LNCaP clone FGC (cell line): ENCODE data around the gene LZTR1.

ENCODE experiments used
- DNase-seq: peaks from one replicate; pipeline ENCODE4 v3.0.0-alpha.2; 2011; ENCODE audit warnings: low read depth
- H3K4me3 ChIP-seq: 2 replicates; pipeline ENCODE4 v1.5.1; 2011; ENCODE audit warnings: mild to moderate bottlenecking, low read depth, low read length, control low read depth
- TF ChIP-seq, protein P1 (sequence below): IDR thresholded peaks from 2 replicates; pipeline ENCODE4 v1.5.1; 2012; ENCODE audit warnings: mild to moderate bottlenecking; ENCODE audit not compliant: control insufficient read depth, insufficient read depth; ENCODE audit errors: extremely low read depth

Gene LZTR1

DNA sequence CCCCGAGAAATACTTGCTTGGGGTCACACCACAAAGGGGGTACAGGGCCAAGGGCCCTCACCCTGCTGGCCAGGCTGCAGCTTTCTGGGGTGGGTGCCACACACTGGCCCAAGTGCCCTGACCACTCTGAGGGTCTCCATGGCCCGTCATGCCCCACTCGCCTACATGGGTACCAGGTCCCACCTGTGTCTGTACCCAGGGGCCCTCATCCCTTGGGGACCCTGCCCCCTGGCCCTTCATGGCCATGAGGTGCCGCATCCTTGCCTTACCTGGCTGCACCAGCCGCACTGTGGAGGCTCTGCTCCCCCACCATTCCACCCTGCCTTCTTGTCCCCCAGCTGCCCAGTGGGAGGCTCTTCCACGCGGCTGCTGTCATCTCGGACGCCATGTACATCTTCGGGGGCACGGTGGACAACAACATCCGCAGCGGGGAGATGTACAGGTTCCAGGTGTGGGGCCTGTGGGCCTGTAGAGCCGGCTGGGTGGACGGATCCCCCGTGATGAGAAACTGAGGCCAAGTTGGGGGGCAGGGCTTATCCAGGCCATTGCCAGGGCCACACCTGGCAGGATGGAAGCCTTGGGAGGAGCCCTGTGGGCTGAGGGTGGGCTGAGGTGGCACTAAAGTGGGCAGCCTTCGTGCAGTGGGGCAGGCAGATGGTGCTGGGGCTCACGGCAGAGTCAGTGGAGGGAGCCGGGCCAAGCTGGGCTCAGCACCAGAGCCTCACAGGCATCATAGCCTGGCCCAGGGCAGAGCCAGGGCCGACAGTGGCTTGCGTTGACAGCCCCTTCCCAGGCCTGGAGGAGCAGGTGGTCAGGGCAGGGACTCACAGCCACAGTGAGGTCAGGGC lies 10.6 kb downstream of the LZTR1 start:
- TF ChIP-seq, protein P1, sequence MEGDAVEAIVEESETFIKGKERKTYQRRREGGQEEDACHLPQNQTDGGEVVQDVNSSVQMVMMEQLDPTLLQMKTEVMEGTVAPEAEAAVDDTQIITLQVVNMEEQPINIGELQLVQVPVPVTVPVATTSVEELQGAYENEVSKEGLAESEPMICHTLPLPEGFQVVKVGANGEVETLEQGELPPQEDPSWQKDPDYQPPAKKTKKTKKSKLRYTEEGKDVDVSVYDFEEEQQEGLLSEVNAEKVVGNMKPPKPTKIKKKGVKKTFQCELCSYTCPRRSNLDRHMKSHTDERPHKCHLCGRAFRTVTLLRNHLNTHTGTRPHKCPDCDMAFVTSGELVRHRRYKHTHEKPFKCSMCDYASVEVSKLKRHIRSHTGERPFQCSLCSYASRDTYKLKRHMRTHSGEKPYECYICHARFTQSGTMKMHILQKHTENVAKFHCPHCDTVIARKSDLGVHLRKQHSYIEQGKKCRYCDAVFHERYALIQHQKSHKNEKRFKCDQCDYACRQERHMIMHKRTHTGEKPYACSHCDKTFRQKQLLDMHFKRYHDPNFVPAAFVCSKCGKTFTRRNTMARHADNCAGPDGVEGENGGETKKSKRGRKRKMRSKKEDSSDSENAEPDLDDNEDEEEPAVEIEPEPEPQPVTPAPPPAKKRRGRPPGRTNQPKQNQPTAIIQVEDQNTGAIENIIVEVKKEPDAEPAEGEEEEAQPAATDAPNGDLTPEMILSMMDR: no peak
- no peak overlapping the region for H3K4me3 ChIP-seq
- no peak for DNase-seq

DNA sequence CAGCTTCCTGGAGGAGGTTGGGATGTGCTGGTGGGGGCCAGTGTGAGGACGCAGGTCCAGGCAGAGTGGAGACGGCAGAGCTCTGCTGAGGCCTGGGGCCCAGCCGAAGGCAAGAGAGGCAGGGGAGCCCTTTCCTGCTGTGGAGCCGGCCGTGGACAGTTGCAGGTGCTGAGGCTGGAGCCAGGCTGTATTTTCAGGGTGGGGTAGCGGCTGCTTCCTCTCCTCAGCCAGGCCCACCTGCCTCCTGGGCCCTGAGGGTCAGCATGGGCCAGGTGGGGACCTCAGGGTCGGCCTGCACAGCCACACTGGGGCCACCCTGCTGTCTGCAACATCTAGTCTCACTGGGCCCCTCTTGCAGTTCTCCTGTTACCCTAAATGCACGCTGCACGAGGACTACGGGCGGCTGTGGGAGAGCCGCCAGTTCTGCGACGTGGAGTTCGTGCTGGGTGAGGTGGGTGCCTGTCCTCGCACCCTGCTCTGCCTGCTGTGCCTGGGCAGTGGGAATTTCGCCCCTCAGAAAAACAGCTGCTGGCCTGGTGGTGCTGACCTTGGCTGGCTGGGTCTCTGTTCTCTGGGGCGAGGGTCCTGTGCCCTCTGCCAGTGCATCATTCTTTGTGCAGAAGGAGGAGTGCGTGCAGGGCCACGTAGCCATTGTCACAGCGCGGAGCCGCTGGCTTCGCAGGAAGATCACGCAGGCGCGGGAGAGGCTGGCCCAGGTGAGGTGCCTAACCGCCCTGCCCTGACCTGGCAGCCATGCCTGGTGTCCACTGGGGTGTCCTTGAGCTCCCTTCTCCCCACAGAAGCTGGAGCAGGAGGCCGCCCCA lies 11.4 kb downstream of the LZTR1 start:
- DNase-seq: no peak
- H3K4me3 ChIP-seq: no peak overlapping the region
- TF ChIP-seq, protein P1: no peak

DNA sequence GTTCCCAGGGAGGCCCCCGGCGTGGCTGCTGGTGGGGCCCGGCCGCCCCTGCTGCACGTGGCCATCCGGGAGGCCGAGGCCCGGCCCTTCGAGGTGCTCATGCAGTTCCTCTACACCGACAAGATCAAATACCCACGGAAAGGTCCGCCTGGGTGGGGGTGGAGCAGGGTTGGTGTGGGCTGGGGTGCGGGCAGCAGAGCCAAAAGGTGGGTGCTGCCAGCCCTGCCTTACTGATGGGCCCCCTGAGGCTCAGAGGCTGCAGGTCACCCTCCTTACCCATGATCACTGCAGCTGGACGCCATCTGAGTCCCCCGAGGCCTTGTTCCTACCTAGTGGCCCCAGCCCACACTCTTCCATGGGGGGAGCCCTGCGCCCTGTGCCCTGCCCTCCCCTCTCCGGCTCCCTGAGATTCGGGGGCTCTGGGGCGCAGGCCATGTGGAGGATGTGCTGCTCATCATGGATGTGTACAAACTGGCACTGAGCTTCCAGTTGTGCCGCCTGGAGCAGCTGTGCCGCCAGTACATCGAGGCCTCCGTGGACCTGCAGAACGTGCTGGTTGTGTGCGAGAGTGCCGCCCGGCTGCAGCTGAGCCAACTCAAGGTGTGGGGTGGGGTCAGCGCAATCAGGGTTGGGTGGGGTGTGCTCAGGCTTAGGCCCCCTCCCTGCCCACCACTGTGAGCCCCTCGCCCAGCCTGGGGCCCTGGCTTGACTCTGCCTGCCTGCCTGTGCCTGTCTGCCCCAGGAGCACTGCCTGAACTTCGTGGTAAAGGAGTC lies 12.2 kb downstream of the LZTR1 start:
- DNase-seq: no peak
- H3K4me3 ChIP-seq: no peak overlapping the region
- TF ChIP-seq, protein P1: no peak

DNA sequence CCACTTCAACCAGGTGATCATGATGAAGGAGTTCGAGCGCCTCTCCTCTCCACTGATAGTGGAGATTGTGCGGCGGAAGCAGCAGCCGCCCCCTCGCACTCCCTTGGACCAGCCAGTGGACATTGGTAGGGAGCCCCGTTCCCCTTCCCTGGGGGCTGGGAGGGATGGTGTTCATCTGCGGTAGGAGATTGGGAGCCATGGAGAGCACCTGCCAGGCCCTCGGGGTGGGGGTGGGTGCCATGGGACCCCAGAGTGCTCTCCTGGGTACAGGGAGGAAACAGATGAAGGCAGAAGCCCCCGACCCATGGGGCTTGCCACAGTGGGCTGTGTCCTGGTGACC lies 12.8 kb downstream of the LZTR1 start:
- no peak overlapping the region for H3K4me3 ChIP-seq
- DNase-seq: no peak
- TF ChIP-seq, protein P1: no peak

DNA sequence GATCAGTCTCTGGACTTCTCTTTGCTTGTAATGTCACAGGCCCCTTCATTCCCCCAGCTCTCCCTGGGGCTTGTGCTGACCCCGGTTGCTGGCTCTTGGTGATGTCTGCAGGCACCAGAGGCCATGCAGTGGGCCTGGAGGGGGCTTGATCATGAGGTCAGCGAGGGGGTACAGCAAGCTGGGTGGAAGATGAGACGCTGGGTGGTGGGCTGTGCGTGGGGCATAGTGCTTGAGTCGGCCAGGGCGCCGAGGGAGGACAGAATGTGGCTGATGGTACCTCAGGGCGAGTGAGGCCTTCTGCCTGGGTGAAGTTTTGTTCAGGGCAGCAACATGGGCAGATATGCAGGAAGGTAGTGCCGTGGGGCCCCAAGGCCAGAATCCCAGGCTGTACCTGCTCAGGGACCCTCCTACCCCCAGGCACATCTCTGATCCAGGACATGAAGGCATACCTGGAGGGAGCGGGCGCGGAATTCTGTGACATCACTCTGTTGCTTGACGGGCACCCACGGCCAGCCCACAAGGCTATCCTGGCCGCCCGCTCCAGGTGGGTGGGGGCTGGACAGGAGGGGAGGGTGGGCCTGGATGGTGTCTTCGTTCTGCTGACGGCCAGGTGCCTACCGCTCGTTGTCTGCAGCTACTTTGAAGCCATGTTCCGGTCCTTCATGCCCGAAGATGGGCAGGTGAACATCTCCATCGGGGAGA lies 13.4 kb downstream of the LZTR1 start:
- no peak overlapping the region for H3K4me3 ChIP-seq

DNA sequence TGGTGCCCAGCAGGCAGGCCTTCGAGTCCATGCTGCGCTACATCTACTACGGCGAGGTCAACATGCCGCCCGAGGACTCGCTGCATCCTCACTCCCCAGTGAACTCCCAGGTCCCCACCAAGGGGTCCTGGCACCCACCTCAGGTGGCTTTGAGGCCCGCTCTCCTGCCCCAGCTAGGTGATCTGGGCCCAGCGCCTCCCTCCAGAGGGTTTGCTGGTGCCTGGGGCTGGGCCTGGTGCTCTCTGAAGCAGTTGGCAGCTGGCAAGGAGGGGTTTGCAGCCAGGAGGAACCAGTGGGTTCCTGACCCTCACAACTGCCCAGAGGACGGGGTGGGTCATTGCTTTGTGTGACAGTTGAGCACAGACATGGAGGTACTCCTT lies 13.9 kb downstream of the LZTR1 start:
- TF ChIP-seq, protein P1: no peak
- H3K4me3 ChIP-seq: no peak overlapping the region
- DNase-seq: no peak

More for the DNA sequence above, 13.4 kb downstream of the LZTR1 start:
- no peak for DNase-seq
- TF ChIP-seq, protein P1: no peak
